LNCAP (cell line): ENCODE measurements around the gene CST4.

Experiments used
- TF ChIP-seq, protein P1 (sequence below): fragments of 450-650 bp; IDR thresholded peaks from 2 replicates; pipeline ENCODE4 v1.5.1; 2017; ENCODE audit warnings: mild to moderate bottlenecking

The CST4 gene

GRCh38 chr20:23649830-23650417 lies 38.9 kb downstream of the CST4 start:
- TF ChIP-seq, protein P1, sequence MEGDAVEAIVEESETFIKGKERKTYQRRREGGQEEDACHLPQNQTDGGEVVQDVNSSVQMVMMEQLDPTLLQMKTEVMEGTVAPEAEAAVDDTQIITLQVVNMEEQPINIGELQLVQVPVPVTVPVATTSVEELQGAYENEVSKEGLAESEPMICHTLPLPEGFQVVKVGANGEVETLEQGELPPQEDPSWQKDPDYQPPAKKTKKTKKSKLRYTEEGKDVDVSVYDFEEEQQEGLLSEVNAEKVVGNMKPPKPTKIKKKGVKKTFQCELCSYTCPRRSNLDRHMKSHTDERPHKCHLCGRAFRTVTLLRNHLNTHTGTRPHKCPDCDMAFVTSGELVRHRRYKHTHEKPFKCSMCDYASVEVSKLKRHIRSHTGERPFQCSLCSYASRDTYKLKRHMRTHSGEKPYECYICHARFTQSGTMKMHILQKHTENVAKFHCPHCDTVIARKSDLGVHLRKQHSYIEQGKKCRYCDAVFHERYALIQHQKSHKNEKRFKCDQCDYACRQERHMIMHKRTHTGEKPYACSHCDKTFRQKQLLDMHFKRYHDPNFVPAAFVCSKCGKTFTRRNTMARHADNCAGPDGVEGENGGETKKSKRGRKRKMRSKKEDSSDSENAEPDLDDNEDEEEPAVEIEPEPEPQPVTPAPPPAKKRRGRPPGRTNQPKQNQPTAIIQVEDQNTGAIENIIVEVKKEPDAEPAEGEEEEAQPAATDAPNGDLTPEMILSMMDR = no peak

GRCh38 chr20:23649242-23649641 lies 39.6 kb downstream of the CST4 start:
- TF ChIP-seq, protein P1 = no peak

GRCh38 chr20:23647346-23647745 lies 41.5 kb downstream of the CST4 start:
- TF ChIP-seq, protein P1 = no peak

- TF ChIP-seq, protein P1 = no peak
These were observed 42.5 kb downstream of the CST4 start for GRCh38 chr20:23646106-23646873.

DNA sequence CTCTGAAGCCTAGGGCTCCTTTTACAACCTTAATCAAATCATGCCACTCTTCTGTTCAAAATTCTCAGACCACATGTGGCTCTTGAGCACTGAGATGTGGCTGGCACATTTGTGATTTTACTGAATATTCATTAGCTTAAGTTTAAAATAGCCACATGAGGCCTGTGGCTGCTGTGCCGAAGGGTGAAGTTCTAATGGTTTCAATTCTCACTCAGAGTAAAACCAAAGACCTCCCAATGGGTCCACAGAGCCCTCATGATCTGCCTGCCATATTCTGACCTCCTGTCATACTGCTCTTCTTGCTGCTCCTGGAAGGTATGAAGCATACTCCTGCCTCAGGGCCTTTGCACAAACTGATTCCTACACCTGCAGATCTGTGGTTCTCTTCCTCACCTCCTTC lies 43.3 kb downstream of the CST4 start:
- TF ChIP-seq, protein P1 = no peak

- TF ChIP-seq, protein P1 = no peak
These were observed 44.7 kb downstream of the CST4 start for GRCh38 chr20:23644164-23644563.

GRCh38 chr20:23643659-23644058 lies 45.2 kb downstream of the CST4 start:
- TF ChIP-seq, protein P1 = no peak
